Panc1 (cell line): Measurements from ENCODE around the gene KCNH3. TPM values are rescaled to one million over a fixed set of nuclear protein-coding genes. Genes with fewer than 3 reads are reported as not detected.

Experiments
- ATAC-seq: fragments of 200-7000 bp; cut with Tn5 transposase; 2 replicates; pipeline ENCODE4 v1.9.1; 2020; ENCODE audit warnings: mild to moderate bottlenecking, moderate library complexity
- BruUV-seq: library from RNA; stranded (reverse); fragments of 400-500 nt; replicated peaks from 2 replicates; lab custom pipeline; 2021; lab: Mats Ljungman, UMichigan
- CTCF ChIA-PET: fragments of 300-600 bp; sonication (Branson Sonifier 250); formaldehyde crosslinking; loops from one replicate; lab custom pipeline; 2022; ENCODE audit warnings: antibody characterized with exemption; lab: Charles Lee
- POLR2A ChIA-PET: fragments of 300-600 bp; sonication (Branson Sonifier 250); formaldehyde crosslinking; loops from one replicate; lab custom pipeline; 2022; ENCODE audit warnings: antibody characterized with exemption; lab: Charles Lee
- DNase-seq: peaks from one replicate; pipeline ENCODE4 v3.0.0-alpha.2; 2010; ENCODE audit warnings: low read depth, low spot score
- H3K27ac ChIP-seq: 2 replicates; pipeline ENCODE4 v1.5.1; 2011; ENCODE audit warnings: mild to moderate bottlenecking, low read length, inconsistent platforms
- H3K27me3 ChIP-seq: fragments of 200-500 bp; sonication (Bioruptor generic); 2 replicates; pipeline ENCODE4 v1.6.0; 2014; ENCODE audit warnings: low read length, inconsistent platforms; ENCODE audit not compliant: control insufficient read depth, insufficient read depth
- H3K36me3 ChIP-seq: fragments of 200-500 bp; sonication (Bioruptor generic); 2 replicates; pipeline ENCODE4 v1.5.1; 2014; ENCODE audit warnings: inconsistent platforms, mild to moderate bottlenecking, low read length, moderate library complexity; ENCODE audit not compliant: control insufficient read depth, insufficient read depth
- H3K4me1 ChIP-seq: 2 replicates; pipeline ENCODE4 v1.5.1; 2011; ENCODE audit warnings: inconsistent platforms, mild to moderate bottlenecking, low read length, moderate library complexity; ENCODE audit not compliant: control insufficient read depth, insufficient read depth
- H3K4me3 ChIP-seq, 2 experiments: 2 replicates each; pipeline ENCODE4 v1.5.1; 2011 to 2012; ENCODE audit warnings: low read depth in 2 of 2, low read length in 2 of 2, mild to moderate bottlenecking in 2 of 2, inconsistent platforms in 1 of 2, moderate library complexity in 1 of 2
- H3K9me3 ChIP-seq: fragments of 200-500 bp; sonication (Bioruptor generic); 2 replicates; pipeline ENCODE4 v1.5.1; 2014; ENCODE audit warnings: low read depth, mild to moderate bottlenecking, inconsistent platforms, low read length, moderate library complexity; ENCODE audit not compliant: control insufficient read depth, insufficient read depth
- CTCF ChIP-seq: fragments of 450-650 bp; IDR thresholded peaks from 2 replicates; pipeline ENCODE4 v1.5.1; 2017; ENCODE audit warnings: mild to moderate bottlenecking
- POLR2AphosphoS5 ChIP-seq: IDR thresholded peaks from 2 replicates; pipeline ENCODE4 v1.6.1; 2012; ENCODE audit warnings: mild to moderate bottlenecking, low read depth, low read length, moderate library complexity
- REST ChIP-seq, 2 experiments: IDR thresholded peaks; 2 replicates each; pipeline ENCODE4 v1.6.1; 2011 to 2012; ENCODE audit warnings: low read depth in 2 of 2, control low read depth in 1 of 2, low read length in 1 of 2, mild to moderate bottlenecking in 1 of 2, moderate library complexity in 1 of 2; ENCODE audit not compliant: insufficient read depth in 1 of 2
- SIN3A ChIP-seq: IDR thresholded peaks from 2 replicates; pipeline ENCODE4 v1.6.1; 2012; ENCODE audit warnings: low read depth, mild to moderate bottlenecking, low read length, moderate library complexity, borderline replicate concordance; ENCODE audit not compliant: insufficient read depth
- TCF7L2 ChIP-seq: IDR thresholded peaks from 2 replicates; pipeline ENCODE4 v1.6.1; 2011; ENCODE audit warnings: mild to moderate bottlenecking, low read depth, low read length, inconsistent platforms
- in situ Hi-C: cut with HindIII; loops from 2 replicates; pipeline ENCODE4 v1.10.0; 2016; ENCODE audit warnings: low sequenced_read_pairs, low pct_unique_long_range_greater_than_20kb
- intact Hi-C: fragments of 100-400 bp; cut with micrococcal nuclease; formaldehyde crosslinking; loops from one replicate; pipeline ENCODE4 v1.10.0; 2022; ENCODE audit not compliant: unreplicated experiment
- total RNA-seq: library from RNA; stranded (reverse); gene quantifications from one replicate; pipeline ENCODE4 v1.2.1, GENCODE V29; 2021; ENCODE audit not compliant: unreplicated experiment

Gene KCNH3
- total RNA-seq, 1 experiment from 2014 or later, result 0.64 TPM

- intact Hi-C loops, result no loop called here
- POLR2A ChIA-PET, result interaction anchor here (0.5 kb wide), 1 partner anchor 625 kb away, joined by 3 read pairs; no protein-coding TSS in a partner anchor
- Histone ChIP-seq H3K27ac (no peak overlapping the region), H3K4me1 (no peaks in the 10 kb centered on the region), H3K9me3 (no peaks in the 10 kb centered on the region), H3K36me3 (no peaks in the 10 kb centered on the region; the same call in 1 of the 2 replicates), H3K4me3 (no peak overlapping the region), H3K27me3 (no peaks in the 10 kb centered on the region)
- TF ChIP-seq TCF7L2 (no peak), SIN3A (no peak), CTCF (no peak), REST (IDR thresholded peaks at IDR 0.05; ENCODE audit: insufficient read depth in 1 of 2, low read depth in 2 of 2, low read length in 1 of 2) (no peak), POLR2AphosphoS5 (no peak)
- CTCF ChIA-PET, result no interaction called here
- DNase-seq (no peak), ATAC-seq (no peak)
- in situ Hi-C loops, result no loop called here
- no TSS peak for BruUV-seq
Observed at GRCh38 chr12:49558526-49558925, 19.7 kb downstream of the KCNH3 start.

GRCh38 chr12:49559011-49559675 is 20.3 kb downstream of the KCNH3 start:
- ChIA-PET POLR2A (no interaction called here), CTCF (no interaction called here)
- DNase-seq, result no peak
- no peaks in the 10 kb centered on the region; the same call in 1 of the 2 replicates for H3K36me3 ChIP-seq
- TF ChIP-seq POLR2AphosphoS5, result no peak
- no peak for TF ChIP-seq SIN3A
- TF ChIP-seq REST (IDR thresholded peaks at IDR 0.05; ENCODE audit: insufficient read depth in 1 of 2, low read depth in 2 of 2, low read length in 1 of 2), result no peak
- no peak for TF ChIP-seq TCF7L2
- no peak for TF ChIP-seq CTCF
- no TSS peak for BruUV-seq
- no peaks in the 10 kb centered on the region for H3K27me3 ChIP-seq
- H3K27ac ChIP-seq, result no peak overlapping the region
- no peak overlapping the region for H3K4me3 ChIP-seq
- H3K4me1 ChIP-seq, result no peaks in the 10 kb centered on the region
- in situ Hi-C loops (no loop called here), intact Hi-C loops (no loop called here)
- no peaks in the 10 kb centered on the region for H3K9me3 ChIP-seq
- ATAC-seq, result no peak
